Glomerular endothelial cell (primary cell): Measurements from ENCODE around the gene RSL24D1. TPM values are rescaled to one million over a fixed set of nuclear protein-coding genes. Genes with fewer than 3 reads are reported as not detected.
"Not testable (repeated sequence)": the region's sequence is repeated elsewhere in the genome, so short reads cannot be mapped to it uniquely, and the experiment has no call there.

Source experiments
- DNase-seq: peaks from one replicate; pipeline ENCODE4 v3.0.0-alpha.2; 2011; ENCODE audit warnings: low read depth, low spot score; ENCODE audit errors: extremely low read depth
- total RNA-seq: library from RNA; depleted of rRNA; stranded (reverse); fragments of >200 nt; gene quantifications from 2 replicates; pipeline ENCODE4 v1.2.3, GENCODE V29; 2015

RSL24D1 gene
- total RNA-seq, 1 donor from 2014 or later = 54.7 TPM

DNA sequence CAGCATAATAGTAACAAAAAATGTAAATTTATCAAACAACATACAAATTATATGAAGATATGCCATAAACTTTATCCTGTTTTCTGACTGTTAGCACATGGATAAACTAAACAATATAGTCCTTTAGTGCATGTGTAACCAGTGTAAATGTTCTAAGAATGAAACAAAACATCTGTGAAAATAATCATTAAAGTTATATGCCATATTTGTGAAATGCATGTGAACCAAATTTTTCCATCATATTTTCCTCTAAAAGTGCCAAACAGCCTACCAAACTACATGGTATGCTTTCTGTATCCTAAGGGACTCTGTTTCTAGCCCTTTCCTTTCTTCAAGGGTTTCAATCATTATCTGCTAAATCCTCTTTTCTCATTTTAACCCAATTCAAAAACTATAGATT is 23.9 kb upstream of the RSL24D1 start:
- DNase-seq = no peak

DNA sequence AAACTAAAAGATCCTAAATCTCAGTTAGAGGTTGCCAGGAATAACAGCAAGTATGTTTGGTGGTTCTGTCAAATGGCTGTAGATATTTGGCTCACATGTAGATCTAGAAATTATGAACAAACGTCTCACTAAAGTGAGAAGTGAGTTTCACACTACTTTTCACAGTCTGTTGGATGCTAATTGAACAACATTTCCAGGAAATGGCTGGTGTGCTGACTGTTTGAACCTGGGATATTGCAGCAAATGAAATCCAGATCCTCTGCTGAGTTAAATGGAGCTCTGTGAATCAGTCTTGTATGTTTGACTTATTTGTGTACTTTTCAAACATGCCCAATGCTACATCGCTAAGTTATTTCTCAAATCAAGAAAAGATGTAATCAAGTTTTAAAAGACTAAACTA is 21.3 kb upstream of the RSL24D1 start:
- DNase-seq = no peak

DNA sequence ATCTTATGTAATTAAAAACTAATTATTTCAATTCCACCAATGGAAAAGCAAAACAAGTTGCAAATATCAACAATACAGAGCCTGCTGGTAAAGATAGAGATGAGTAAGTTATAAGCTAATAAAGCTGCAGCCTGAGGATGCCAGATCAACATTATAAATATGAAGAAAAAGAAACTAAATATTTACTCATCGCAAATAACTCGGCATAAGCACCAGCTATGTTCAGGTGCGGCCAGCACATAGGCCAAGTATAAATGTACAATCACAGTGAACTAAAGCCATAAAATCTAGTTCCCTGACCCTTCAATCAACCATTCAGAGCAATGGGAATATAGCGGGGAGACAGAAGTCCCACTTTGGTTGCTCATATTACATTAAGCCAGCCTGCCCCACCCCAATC is 7.7 kb upstream of the RSL24D1 start:
- no peak for DNase-seq

DNA sequence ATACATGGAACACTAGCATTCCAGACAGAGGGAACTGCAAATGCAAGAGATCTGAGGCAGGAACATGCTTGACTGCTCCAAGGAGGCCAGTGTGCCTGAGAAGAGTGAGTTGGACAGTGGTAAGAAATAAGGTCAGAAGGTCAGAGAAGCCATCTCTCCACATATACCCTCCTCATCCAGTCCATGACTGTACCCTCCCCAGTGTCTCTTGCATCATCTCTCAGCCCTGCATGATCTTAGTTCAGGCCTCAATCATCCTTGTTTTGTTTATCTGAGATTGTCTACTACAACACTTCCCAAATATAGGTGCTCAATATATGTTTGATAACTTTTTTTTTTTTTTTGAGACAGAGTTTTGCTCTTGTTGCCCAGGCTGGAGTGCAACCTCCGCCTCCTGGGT is 5.5 kb upstream of the RSL24D1 start:
- no peak for DNase-seq

DNA sequence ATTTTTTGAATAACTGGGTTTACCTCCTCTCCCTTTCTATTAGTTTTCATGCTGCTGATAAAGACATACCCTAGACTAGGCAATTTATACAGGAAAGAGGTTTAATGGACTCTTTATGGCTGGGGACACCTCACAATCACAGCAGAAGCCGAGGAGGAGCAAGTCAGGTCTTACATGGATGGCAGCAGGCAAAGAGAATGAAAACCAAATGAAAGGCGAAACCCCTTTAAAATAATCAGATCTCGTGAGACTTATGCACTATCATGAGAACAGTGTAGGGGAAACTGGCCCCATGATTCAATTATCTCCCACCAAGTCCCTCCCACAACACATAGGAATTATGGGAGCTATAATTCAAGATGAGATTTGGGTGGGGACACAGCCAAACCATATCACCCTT is 2.0 kb upstream of the RSL24D1 start:
- no peak for DNase-seq

DNA sequence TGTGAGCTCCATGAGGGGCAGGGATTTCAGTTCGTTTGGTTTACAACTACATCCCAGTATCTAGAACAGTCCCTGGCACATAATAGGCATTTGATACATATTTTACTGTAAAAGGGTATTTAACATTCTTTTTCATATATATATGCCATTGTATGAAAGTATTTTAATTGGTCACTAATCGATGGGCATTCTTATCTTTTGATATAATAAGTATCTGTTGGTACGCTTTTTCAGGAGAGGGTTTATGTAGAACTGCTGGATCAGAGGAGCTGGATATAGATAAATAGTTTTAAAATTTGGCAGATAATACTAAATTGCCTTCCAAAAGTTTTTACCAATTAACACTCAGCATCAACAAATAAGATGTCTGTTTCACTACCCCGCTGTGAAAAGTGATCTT is 978 bp upstream of the RSL24D1 start:
- no peak for DNase-seq

DNA sequence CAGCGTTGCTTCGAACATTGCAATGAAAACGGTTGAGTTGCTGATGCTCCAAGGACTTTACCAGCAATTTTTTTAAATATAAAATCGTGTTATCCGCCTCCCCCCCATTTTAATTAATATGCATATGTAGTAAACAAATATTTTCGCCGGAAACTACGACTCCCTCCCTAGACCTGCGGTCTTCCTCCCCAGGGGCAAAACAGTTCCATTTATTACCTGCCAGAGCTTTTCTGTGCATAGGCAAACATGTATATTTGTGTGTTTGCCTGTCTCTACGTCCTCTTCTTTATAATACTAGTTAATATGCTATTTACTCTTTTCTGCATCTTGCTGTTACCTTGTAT is 593 bp upstream of the RSL24D1 start:
- DNase-seq = no peak

DNA sequence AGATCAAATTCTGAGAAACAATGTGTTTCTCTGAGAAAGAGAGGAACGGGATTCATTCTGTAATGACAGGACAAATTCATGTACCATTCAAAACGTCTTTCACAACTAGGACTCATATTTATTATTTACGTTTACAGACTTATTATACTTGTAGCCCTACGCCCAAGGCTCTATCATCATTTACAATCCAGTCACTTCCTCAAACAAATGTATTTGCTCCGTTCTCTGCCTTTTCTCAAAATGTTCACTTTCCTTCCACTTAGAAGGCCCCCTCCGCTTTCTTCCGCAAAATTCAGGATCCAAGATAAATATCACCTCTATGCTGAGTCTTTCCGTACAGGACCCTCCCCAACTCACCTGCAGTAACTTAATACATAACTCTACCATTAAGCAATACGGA is 745 bp downstream of the RSL24D1 start:
- no peak for DNase-seq

DNA sequence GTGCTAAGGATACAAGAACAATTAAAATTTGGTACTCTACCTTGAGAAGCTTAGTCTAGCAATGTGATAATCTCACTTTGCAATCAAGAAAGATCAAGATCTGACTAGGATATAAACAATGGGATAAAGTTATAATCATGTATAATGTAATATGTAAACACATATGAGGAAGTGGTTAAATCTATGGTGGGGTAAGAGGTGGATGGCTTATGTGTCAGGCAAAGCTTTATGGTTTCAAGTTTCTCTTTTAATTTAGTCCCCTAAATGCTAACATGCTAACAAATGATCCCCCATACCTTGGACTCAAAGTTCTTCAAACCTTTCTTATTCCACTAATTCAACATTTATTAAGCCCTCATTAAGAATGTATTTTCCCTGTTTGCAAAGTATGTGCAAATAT is 2.5 kb downstream of the RSL24D1 start:
- no peak for DNase-seq

DNA sequence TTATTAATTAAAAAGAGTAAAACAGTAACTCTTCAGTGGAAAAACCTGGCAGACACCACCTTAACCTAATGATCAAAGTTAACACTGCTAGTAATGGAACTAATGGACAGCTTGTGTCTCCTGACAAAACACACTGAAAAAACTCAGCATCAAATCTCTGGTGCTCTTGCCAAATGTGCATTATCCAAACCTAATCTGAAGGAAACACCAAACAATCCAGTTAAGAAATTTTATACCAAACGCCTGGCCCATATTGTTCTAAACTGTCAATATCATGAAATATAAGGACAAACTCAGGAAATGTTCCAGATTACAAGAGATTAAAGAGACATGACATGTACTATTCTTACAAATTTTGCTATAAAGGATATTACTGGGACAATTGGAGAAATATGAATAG is 10.4 kb downstream of the RSL24D1 start:
- no peak for DNase-seq

DNA sequence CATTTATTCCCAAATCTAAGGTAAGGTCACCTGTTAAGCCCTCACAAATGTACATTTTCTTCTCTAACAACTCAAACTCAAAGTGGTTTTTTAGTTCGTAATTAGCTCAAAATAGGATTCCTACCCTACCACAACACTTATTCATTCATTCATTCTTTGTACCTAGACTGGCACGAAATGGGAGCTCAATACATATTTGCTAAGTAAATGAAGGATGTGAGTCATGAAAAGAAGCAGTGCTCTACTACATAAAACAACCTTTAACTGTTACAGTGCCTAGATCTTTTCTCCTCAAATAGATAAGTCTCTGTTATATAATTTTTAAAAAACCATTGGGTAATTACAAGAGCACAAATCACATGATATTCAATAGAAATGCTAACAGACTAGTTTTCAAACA is 13.1 kb downstream of the RSL24D1 start:
- DNase-seq = no peak

DNA sequence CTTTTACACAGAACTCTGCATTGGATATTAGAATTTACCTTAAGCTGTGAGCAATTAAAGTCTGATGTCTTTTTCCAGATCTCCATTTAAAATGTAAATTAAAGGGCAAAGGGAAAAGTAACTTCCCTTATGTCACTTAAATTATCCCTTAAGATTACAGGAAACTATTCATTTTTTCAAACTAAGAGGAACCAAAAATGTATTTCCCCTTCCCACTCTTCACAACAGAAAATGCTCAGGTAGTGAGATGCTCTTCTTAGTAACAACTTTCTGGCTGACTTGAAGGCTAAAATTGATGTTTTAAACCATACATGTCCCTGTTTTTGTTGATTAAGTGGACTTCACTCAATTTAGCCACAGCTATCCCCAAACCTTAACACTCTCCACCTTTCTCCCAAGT is 17.6 kb downstream of the RSL24D1 start:
- DNase-seq = no peak

DNA sequence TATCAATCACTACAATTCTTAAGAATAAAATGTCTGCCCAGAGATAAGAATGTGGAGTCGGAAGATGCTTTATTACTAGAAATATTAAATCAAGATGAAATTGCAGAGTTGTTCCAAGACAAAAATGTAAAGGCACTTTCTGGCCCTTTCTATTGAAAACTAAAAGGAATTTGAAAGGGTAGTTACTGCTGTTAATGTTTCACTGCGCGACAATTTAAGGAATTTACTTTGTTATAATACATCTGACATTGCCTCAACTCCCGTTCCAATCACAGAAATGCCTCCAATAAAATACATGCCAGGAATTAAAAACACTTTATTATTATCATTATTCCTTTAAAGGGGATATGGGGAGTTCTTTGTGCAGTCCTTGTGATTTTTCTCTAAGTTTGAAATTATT is 26.4 kb downstream of the RSL24D1 start:
- DNase-seq = no peak

DNA sequence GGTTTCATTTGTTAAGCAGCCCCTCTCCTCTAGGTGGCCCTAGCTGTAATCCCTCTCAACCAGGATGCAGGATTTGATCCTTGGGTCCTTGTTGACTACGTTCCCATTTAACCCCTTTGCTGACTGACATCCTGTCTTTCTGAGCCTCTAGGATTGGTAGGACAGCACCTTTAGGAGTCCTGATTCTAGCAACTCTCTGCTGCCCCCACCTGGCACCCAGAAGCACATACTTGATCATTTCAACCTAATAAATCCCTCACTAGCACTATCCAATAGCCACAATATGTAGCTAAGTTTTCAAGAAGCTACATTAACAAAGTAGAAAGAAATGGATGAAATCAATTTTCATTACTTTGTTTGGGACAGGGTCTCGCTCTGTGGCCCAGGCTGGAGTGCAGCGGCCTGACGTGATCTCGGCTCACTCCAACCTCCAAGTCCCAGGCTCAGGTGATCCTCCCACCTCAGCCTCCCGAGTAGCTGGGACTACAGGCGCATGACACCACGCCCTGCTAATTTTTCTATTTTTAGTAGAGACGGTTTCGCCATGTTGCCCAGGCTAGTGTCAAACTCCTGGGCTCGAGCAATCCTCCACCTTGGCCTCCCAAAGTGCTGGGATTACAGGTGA is 28.3 kb downstream of the RSL24D1 start:
- DNase-seq = peak; percentile 48

DNA sequence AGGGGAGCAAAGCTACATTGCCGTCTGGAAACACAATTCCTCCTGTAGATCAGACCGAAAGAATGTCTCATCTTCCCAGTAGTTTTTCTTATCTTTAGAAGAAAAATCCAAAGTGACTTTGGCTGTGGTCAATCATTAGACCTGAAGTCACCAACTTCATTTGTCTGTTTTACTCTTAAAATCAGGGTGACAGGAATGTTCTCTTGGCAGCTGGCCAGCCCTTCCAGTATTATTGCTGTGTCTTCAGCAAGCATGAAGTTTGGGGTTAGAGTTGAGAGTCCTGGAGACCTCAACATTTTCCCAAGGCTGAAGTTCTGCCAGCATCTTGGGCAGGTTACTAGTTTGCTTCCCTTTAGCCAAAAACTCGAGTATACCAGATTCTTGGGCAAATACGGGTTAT is 32.5 kb downstream of the RSL24D1 start:
- DNase-seq = no peak

DNA sequence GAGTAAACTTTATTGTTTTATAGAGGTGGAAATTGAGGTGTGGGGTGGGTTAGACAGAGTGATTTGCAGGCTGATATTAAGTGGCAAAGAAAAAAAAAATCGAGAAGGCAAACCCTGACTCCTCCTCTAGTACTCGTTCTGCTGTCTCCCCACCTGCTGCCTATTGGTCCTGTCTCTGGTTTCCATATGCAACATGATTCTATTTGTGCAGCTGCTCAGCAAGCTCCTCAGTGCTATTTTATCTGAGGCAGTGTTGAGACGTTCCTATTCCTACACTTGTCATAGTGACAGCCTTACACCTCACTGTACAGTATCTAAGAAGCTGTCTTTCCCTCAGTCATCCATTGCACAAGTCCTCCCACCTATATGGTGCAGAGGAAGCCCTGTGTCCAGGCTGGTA is 45.1 kb downstream of the RSL24D1 start:
- no peak for DNase-seq

DNA sequence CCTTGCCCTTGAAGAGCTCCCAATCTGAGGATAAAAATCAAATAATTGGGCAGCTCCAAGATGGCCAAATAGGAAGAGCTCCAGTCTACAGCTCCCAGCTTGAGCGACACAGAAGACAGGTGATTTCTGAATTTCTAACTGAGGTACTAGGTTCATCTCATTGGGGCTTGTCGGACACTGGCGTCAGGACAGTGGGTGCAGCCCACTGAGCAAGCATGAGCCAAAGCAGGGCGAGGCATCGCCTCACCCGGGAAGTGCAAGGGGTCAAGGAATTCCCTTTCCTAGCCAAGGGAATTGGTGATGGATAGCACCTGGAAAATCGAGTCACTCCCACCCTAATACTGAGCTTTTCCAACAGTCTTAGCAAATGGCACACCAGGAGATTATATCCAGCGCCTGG is 53.6 kb downstream of the RSL24D1 start:
- DNase-seq = not testable (repeated sequence)

DNA sequence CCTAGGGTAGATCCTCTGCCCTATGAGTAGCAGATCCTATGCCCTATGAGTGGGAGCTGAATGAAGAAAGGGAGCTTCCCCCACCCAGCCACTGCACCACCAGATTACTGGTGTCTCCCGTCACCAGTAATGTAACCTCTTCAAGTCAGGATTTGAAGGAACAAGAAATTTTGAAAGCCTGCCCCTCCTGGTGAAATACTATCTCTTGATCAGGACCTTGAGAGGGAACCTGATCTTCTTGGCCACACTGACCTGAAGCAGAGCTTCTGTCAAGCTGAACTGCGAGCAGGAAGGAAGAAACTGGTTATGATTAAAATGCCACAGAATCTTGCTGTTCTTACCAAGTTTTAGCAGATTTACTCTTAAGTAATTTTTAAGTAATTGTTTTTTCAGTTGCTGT is 62.8 kb downstream of the RSL24D1 start:
- no peak for DNase-seq

DNA sequence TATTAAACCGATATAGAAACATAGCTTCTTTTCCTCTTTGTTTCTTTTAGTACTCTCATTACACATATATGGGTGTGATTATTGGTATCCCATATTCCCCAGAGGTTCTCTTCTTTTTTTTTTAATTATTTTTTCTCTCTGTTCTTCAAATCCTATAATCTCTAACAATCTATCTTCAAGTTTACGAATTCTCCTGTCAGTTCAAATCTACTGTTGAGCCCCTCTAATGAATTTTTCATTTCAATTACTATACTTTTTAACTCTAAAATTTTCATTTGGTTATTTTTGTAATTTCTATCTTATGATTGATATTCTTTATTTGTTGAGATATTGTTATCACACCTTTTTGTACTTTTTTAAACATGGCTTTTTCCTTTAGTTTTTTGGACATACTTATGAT is 64.1 kb downstream of the RSL24D1 start:
- no peak for DNase-seq

Other genes with a start within 250 kb of the RSL24D1 start
- gene RAB27A, start 92.9 kb upstream of the RSL24D1 start, total RNA-seq = 9.6 and 12.4 TPM in 2 replicates
- gene PIGBOS1, start 122.2 kb upstream of the RSL24D1 start, total RNA-seq = 8.0 and 11.7 TPM in 2 replicates
- gene PIGB, start 122.3 kb upstream of the RSL24D1 start, total RNA-seq = 7.2 and 12.8 TPM in 2 replicates
- 44.7 and 48.8 TPM in 2 replicates for gene CCPG1, start 211.4 kb upstream of the RSL24D1 start, total RNA-seq
- 0.29 and 2.0 TPM in 2 replicates for gene PIERCE2, start 211.6 kb upstream of the RSL24D1 start, total RNA-seq